Hematopoietic multipotent progenitor cell treated with erythropoietin and hydrocortisone succinate and interleukin-3 and kit ligand, for 8 days (in vitro differentiated cells): Measurements from ENCODE around the gene ZNF664.

Source experiments
- DNase-seq: peaks from one replicate; pipeline ENCODE4 v3.0.0-alpha.2; 2015

The ZNF664 gene

DNA sequence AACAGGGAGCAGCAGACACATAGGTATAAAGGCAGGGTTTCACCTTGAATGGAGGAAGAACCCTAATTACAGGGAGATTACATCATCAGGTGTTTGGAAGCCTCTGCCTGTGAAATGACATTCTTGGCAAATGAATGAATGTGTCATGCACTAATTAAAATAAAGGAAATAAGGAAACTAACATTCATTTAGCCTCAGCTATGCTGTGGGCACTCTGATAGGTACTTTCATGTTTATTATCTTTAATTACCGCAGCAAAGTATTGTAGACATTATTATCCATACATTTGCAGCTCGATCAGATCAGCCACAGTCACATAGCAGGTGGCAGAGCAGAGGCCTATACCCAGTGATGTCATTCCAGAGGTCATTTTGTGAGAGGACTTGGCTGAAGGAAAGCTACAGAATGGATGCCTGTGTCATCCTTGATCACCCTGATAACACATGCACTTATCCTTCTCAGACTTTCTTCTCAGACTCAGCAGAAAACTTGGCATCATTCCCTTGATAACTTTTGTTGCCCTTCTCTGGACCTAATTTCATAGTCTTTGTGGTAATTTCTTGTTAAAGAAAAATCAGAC is 18.4 kb downstream of the ZNF664 start:
- DNase-seq: peak; percentile 29

DNA sequence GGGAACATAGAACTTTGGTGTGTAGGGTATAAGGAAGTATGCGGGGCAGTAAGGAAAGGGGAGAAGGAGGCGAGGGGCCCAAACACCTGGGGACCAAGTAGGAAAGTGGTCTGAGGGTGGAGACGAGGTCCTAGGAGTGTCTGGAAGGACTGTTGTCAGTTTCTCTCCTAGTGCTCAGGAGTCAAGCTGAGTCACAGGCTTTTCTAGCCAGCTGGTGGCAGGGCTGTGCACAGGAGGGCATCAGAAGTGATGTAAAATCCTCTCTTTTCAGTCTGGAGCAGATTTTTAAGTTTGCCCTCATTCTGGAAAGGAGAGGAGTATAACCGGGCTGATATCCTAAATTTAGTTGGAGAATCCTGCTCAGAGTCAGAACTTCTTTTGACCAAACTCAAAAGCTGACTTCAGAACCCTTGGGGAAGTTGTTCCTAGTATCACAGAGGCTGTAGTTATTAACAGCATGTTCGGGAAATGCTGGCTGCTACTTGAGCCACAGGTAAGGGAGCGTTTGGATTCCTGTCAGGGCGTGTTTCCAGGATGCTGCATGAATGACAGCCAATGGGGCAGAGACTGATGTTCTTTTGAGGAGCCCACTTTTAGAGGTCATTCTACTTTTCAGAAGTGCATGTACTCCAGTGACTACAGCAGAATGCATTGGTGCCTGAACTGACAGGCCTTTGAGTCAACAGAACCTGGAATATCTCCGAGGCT is 19.3 kb downstream of the ZNF664 start:
- DNase-seq: no peak

DNA sequence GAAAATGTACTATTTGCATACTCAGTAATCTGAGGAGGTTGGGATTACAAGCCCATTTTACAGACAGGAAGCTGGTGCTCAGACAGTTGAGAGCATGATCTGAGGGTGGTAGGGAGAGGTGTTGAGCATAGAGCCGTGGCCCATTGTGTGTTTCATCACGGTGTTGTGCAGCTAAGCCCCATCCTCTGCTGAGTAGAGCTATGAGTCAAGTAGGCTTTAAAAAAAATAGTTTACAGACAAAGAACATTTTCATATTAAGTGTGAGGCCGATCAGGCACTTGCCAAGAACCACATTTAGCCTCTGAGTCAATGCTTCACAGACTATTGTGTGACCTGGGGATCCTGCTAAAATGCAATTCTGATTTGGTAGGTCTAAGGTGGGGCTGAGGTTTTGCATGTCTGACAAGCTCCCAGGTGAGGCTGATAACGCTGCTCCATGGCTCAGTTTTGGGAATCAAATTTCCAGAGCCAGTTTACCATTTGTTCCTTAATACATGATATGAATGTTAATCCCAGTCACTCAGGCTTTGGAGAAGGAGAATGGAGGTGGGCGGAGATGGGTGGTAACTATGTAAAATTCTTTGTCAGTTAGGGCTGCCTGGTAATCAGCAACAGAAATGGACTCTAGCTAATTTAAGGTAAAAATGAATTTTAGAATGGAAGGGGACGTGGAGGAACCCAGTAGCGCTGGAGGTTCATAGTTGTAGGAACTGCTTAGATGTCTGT is 22.2 kb downstream of the ZNF664 start:
- DNase-seq: no peak

DNA sequence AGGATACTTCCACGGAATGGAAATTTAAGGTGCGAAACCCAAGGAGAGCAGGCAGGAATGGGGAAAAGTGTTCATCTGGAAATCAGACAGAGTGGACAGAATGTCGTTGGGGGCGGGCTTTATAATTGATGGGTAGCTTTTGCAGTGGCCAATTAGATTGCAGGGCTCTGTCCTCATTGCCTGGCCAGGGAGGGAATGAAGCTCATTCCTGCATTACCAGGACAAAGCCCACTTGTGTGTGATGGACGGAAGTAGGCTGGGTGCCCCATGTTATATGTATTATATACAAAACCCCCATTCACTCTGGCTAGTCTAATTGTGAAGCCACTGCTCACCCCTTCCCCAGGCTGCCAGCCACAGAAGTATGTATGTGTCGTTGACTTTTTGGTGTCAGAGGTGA is 23.6 kb downstream of the ZNF664 start:
- no peak for DNase-seq

DNA sequence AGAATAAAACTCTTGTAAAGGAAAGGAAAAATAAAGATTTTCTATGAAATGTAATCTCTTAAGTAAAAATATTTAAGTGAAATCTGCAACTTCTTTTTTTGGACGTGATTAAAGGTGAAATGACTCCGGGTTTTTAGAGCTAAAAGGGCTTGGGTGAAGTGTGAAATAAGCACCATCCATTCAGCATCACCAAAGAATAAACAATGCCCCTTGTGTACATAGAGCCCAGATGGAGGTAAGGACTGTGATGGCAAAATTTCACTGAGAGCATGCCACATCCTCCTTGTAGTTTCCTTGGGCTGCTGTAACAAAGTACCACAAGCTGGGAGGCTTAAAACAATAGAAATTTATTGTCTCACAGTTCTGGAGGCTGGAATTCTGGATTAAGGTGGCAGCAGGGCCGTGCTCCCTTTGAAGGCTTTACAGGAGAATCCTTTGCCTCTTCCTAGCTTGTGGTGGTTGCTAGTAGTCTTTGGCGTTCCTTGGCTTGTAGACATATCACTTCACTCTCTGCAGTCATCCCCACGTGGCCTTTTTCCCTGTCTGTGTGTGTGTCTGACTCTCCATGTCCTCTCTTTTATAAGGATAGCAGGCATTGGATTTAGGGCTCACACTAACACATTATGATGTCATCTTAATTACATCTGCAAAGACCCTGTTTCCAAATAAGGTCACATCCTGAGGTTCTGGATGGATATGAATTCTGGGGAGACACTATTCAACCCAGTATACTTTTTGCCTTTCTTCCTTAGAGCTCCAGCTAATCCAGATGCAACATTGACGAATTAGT is 24.2 kb downstream of the ZNF664 start:
- no peak for DNase-seq

- DNase-seq: no peak
Measured at GRCh38 chr12:123997908-123998307, 24.9 kb downstream of the ZNF664 start.

DNA sequence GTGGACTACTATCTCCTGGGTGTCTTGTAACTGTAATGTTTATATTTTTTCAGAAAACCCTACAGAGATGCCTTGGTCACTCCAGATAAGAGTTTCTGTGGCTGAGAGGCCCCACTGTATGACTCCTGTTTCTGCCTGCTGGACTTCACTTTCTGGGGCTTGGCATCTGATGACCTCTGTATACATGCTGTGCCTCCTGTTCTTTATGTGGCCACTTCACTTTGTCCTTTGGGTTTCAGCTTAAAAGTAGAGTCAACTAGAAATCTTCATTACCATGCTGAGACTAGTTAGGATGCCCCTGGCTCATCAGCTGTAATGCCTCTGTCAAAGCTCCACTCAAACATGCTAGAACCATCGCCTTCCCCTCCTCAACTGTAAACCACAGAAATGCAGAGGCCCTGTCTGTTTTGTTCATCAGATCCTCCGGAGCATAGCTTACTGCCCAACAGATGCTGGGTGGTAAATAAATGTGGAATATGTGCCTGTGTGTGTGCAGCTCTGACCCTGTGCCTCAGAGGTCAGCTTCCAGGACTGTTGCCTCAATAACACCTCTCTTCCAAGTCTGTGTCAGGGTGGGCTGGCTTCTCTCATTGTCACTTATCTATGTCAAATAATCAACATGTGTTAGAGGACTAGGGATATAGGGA is 25.5 kb downstream of the ZNF664 start:
- DNase-seq: peak; percentile 25

- DNase-seq: peak; percentile 30
Measured at GRCh38 chr12:123998991-123999359, 26.0 kb downstream of the ZNF664 start.

DNA sequence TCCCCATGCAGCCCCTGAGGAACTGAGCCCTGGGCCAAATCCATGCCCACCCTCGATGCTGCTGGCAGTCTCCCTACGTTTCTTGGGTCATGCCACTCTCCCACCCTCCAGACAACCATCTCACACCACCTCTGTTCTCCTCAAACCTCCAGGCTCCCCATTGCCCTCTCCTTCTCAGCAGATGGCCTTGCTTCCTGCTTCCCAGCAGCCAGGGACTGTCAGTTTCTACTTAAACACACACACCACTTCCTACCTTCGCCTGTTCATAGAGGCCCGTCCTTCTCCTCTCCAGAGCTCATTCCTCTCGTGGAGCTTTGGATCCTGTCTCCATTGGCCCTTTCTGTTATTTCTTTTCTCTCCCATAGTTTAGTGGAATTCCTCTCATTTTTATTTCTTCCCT is 27.1 kb downstream of the ZNF664 start:
- no peak for DNase-seq

- no peak for DNase-seq
Measured at GRCh38 chr12:124001343-124001742, 28.3 kb downstream of the ZNF664 start.

GRCh38 chr12:124002021-124002644 is 29.1 kb downstream of the ZNF664 start:
- no peak for DNase-seq

DNA sequence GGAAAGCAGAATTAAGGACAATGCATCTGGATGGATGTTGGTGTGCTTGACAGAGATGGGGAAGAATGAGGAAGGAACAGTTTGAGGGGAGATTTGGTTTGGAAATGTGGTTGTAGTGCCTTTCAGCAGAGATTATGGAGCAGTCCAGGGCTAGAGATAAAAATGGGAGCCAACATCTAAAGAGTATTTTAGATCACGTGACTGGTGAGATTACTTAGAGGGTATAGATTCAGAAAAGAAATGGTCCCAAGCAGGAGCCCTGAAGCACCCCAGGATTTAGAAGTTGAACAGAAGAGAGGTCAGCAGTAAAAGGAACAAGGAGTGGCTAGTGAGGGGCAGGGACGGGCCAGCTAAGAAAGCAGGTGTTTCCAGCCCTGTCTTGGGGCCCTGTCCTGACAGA is 29.6 kb downstream of the ZNF664 start:
- no peak for DNase-seq

DNA sequence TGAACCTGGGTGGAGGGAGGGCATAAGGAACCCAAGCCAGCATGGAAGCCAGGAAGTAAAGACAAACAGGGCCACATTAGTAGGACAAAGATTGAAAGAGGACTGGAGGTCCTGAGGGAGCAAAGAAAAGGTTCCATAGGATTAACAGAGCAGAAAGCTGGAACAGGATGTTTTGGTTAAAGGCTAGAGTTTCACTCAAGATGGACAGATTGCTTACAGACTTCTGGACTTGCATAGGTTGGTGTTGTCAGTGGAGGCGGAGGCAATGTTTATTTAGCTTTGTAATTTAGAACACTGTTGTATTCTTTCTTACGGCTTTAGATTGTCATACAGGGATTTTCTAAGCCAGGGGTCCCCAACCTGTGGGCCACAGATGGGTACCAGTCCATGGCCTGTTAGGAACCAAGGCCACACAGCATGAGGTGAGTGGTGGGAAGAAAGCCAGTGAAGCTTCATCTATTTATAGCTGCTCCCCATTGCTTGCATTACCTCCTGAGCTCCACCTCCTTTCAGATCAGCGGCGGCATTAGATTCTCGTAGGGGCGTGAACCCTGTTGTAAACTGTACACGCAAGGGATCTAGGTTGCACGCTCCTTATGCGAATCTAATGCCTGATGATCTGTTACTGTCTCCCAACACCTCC is 31.3 kb downstream of the ZNF664 start:
- no peak for DNase-seq

DNA sequence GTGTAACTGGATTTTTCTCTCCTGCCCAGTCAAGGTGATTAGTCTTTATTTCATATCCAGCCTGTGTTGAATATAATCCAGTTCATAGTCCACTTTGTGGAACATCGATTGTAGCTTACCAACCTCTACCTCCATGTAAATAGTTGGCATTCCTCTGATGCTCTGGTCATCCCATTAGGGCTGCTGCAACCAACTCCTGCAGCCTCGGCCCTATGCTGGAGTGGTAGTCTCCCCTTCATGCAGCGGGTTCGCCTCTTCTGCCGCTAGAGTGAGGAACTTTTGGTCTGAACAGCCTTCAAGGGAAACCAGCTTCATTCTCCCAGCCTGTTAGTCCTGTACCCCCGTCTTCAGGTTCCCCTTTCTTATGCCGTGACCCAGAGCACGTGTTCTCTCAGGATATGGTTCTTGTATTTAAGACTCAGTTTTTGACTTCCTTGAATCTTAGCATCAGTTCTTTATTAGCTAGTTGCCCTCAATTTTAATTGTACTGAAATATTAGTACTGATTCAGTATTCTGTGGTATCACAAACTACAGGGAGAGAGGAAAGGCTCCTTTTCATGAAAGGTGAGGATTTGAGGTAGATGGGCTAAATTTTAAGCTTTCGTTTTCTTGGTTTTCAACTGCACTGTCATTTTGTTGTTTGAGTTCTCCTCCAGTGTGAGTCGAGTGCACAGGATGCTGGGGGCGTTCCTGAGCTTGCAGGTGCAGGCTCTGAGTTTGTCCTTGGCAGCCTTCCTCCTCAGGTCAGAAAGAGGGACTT is 33.2 kb downstream of the ZNF664 start:
- no peak for DNase-seq

DNA sequence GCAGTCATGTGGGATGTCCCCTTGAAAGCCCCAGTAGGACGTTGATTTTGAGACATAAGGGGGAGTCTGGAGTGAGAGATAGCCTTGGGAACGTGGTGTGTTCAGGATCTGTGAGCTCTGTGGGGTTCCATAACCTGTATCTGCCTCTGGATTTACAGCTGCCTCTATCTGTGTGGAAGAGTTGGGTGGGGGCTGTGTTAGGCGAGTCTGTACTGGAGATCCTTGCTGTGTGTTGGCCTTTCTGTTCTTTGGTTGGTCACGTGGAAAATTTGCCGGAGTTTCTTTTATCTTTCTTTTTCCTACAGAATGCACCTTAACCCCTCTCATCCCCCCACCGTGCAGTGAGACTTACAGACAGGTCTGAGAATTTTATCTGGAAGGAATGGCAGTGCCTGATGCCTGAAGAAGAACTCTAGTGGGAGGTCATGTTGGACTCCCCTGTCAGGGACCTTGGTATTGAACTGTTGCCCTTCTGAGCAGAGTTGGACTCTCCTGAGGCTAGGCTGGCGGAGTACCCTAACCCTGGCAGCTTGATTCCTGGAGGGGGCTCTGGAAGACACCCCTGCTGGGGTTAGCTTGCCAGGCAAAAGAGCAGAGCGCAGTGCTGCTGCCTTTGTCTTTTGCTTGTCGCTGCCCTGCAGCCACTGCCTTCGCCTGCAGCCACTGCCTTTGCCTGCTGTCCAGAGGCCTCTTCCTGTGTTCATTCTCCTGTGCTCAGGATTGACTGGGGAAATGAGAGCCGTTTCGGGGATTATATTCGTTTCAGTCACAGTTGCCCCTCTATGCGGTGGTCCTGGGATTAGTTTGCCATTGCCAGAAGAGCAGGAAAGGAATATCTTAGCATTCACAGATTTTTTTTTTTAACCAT is 34.1 kb downstream of the ZNF664 start:
- no peak for DNase-seq

- DNase-seq: no peak
Measured at GRCh38 chr12:124007826-124008570, 35.0 kb downstream of the ZNF664 start.

GRCh38 chr12:124008595-124008994 is 35.6 kb downstream of the ZNF664 start:
- DNase-seq: no peak

- DNase-seq: no peak
Measured at GRCh38 chr12:124009781-124010180, 36.8 kb downstream of the ZNF664 start.

DNA sequence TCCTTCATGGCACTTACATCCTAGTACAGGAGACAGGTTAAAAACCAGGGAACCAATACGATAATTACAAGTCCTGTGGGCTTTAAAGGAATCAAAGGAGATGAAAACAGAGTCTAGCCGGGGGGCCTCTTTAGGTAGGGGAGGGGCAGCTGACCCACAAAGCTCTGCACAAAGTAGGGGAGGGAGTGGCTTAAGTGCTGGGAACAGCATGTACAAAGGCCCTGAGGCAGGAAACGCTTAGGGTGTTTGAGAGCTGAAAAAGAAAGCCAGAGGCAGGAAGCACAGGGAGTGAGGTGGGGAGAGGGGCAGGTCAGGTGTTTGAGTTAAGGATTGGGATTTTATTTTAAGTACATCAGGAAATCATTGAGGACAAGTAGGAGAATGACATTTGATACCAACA is 37.7 kb downstream of the ZNF664 start:
- DNase-seq: no peak
